ENCODE measurements around the gene XRCC6. TPM values are rescaled to one million over a fixed set of nuclear protein-coding genes. Genes with fewer than 3 reads are reported as not detected.
"Not testable (repeated sequence)": the region's sequence is repeated elsewhere in the genome, so short reads cannot be mapped to it uniquely, and the experiment has no call there.

Gene XRCC6
- total and polyA plus RNA-seq, 5 experiments from 2014 or later = 171 to 513 (median 436) TPM

DNA sequence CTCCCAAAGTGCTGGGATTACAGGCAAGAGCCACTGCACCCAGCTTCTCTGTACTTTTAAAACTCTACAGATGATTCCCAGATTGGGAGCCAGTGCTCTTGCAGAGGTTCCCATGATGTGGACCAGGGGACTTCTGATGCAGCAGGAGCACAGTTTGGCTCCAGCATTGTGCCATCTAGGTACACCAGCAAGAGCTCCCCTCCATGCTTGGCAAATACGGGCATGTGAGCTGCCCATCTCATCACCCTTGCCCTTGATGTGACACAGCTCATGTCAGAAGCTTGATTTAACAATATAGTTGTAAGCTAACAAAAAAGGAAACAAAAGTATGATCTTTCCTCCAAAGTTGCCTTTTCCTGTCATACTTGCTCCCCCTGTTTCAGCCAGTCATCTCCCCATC, 38.8 kb downstream of the XRCC6 start:
- ATAC-seq (no peak), DNase-seq (no peak)
- H3K27me3 Mint-ChIP-seq = no peaks in the 10 kb centered on the region
- POLR2A ChIA-PET = no interaction called here
- H3K9me3 Mint-ChIP-seq = no peaks in the 10 kb centered on the region
- peaks cover 0 to 93% (median 23%) of the 10 kb centered on the region in 3 donors for H3K36me3 Mint-ChIP-seq
- H3K4me1 Mint-ChIP-seq = peaks cover 0 to 7% (median 0%) of the 10 kb centered on the region in 4 donors
- peak overlapping the region in 6 of 10 donors; percentile 13 to 79 (median 58) for H3K27ac Mint-ChIP-seq
- no peak overlapping the region for H3K4me3 Mint-ChIP-seq

GRCh38 chr22:41660416-41660815, 39.3 kb downstream of the XRCC6 start:
- no peak for ATAC-seq
- H3K27me3 Mint-ChIP-seq = no peaks in the 10 kb centered on the region
- POLR2A ChIA-PET = interaction anchor here (0.5 kb wide), 1 partner anchor 18 kb away, joined by 4 read pairs; no protein-coding TSS in a partner anchor
- H3K9me3 Mint-ChIP-seq = no peaks in the 10 kb centered on the region
- H3K4me1 Mint-ChIP-seq = peaks cover 0 to 7% (median 0%) of the 10 kb centered on the region in 4 donors
- peaks cover 0 to 92% (median 22%) of the 10 kb centered on the region in 3 donors for H3K36me3 Mint-ChIP-seq
- peak overlapping the region in 8 of 10 donors; percentile 16 to 79 (median 67) for H3K27ac Mint-ChIP-seq
- H3K4me3 Mint-ChIP-seq = no peak overlapping the region
- DNase-seq = no peak

GRCh38 chr22:41661088-41661487, 40.0 kb downstream of the XRCC6 start:
- Mint-ChIP-seq H3K4me1 (peaks cover 0 to 7% (median 0%) of the 10 kb centered on the region in 4 donors), H3K27me3 (no peaks in the 10 kb centered on the region), H3K27ac (peak overlapping the region in 3 of 10 donors; percentile 43 to 79 (median 79)), H3K9me3 (no peaks in the 10 kb centered on the region), H3K4me3 (no peak overlapping the region), H3K36me3 (peaks cover 0 to 86% (median 22%) of the 10 kb centered on the region in 3 donors)
- DNase-seq (no peak), ATAC-seq (no peak)
- POLR2A ChIA-PET = no interaction called here

DNA sequence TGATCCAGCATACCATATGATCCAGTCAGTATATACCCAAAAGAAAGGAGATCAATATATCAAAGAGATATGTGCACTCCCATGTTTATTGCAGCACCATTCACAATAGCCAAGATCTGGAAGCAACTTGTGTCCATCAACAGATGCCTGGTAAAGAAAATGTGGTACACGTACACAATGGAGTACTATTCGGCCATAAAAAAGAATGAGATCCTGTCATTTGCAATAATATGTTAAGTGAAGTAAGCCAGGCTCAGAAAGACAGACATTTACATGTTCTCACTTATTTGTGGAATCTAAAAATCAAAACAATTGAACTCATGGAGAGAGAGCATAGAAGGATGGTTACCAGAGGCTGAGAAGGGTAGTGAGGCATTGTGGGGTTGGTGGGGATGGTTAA, 40.6 kb downstream of the XRCC6 start:
- H3K36me3 Mint-ChIP-seq = peaks cover 0 to 80% (median 22%) of the 10 kb centered on the region in 3 donors

DNA sequence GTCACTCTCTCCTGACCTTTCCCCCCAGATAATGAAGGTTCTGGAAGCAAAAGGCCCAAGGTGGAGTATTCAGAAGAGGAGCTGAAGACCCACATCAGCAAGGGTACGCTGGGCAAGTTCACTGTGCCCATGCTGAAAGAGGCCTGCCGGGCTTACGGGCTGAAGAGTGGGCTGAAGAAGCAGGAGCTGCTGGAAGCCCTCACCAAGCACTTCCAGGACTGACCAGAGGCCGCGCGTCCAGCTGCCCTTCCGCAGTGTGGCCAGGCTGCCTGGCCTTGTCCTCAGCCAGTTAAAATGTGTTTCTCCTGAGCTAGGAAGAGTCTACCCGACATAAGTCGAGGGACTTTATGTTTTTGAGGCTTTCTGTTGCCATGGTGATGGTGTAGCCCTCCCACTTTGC, 42.5 kb downstream of the XRCC6 start:
- not testable (repeated sequence) for ATAC-seq, H3K4me3 Mint-ChIP-seq, H3K27me3 Mint-ChIP-seq, DNase-seq, H3K9me3 Mint-ChIP-seq
- Mint-ChIP-seq H3K27ac (peak overlapping the region in 7 of 10 donors; percentile 11 to 80 (median 43)), H3K4me1 (peaks cover 9 to 12% (median 10%) of the 10 kb centered on the region in 4 donors), H3K36me3 (peaks cover 0 to 62% (median 22%) of the 10 kb centered on the region in 3 donors)
- POLR2A ChIA-PET = interaction anchor here (0.7 kb wide), 1 partner anchor 192 kb away, joined by 3 read pairs; no protein-coding TSS in a partner anchor

More for the DNA sequence above, 40.6 kb downstream of the XRCC6 start:
- Mint-ChIP-seq H3K27me3 (no peaks in the 10 kb centered on the region), H3K9me3 (no peaks in the 10 kb centered on the region), H3K27ac (peak overlapping the region in 4 of 10 donors; percentile 28 to 79 (median 60)), H3K4me1 (peaks cover 2 to 7% (median 2%) of the 10 kb centered on the region in 4 donors), H3K4me3 (no peak overlapping the region)
- DNase-seq (no peak), ATAC-seq (no peak)
- POLR2A ChIA-PET = no interaction called here

DNA sequence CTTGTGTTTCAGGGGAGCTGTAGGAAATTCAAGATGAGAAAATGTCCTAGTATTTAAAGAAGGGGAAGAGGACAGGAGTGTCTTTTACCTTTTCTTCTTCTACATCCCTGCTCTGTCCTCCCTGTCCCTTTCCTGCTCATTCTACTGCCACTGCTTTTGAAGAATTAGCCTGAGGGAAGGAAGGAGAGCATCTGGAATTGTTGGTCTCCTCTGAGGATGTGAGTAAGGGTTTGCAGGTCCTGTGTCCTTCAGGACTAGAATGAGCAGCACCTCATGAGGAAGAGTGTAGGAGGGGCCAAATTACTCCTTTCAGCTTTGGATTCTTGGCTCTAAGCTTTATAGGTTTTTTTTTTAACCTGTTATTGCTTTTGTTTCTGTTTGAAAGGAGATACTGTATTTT, 43.4 kb downstream of the XRCC6 start:
- DNase-seq (no peak), ATAC-seq (no peak)
- H3K36me3 Mint-ChIP-seq = peaks cover 0 to 53% (median 19%) of the 10 kb centered on the region in 3 donors
- no peak overlapping the region for H3K4me3 Mint-ChIP-seq
- H3K27ac Mint-ChIP-seq = peak overlapping the region in 6 of 10 donors; percentile 25 to 80 (median 63)
- POLR2A ChIA-PET = interaction anchor here (0.6 kb wide), 1 partner anchor 281 kb away, joined by 3 read pairs; no protein-coding TSS in a partner anchor
- no peaks in the 10 kb centered on the region for H3K9me3 Mint-ChIP-seq
- peaks cover 9 to 16% (median 11%) of the 10 kb centered on the region in 4 donors for H3K4me1 Mint-ChIP-seq
- no peaks in the 10 kb centered on the region for H3K27me3 Mint-ChIP-seq

- Mint-ChIP-seq H3K27ac (peak overlapping the region in 4 of 10 donors; percentile 68 to 80 (median 72)), H3K4me3 (no peak overlapping the region), H3K27me3 (no peaks in the 10 kb centered on the region), H3K9me3 (no peaks in the 10 kb centered on the region), H3K36me3 (peaks cover 0 to 49% (median 19%) of the 10 kb centered on the region in 3 donors), H3K4me1 (peaks cover 9 to 16% (median 11%) of the 10 kb centered on the region in 4 donors)
- ATAC-seq (no peak), DNase-seq (no peak)
- POLR2A ChIA-PET = interaction anchor here (0.6 to 3.5 kb wide), 3 partner anchors 23 to 281 kb away, joined by 3 to 35 read pairs (median 9); partner anchors contain the start of gene SNU13
Measured at GRCh38 chr22:41664951-41665350, 43.9 kb downstream of the XRCC6 start.

DNA sequence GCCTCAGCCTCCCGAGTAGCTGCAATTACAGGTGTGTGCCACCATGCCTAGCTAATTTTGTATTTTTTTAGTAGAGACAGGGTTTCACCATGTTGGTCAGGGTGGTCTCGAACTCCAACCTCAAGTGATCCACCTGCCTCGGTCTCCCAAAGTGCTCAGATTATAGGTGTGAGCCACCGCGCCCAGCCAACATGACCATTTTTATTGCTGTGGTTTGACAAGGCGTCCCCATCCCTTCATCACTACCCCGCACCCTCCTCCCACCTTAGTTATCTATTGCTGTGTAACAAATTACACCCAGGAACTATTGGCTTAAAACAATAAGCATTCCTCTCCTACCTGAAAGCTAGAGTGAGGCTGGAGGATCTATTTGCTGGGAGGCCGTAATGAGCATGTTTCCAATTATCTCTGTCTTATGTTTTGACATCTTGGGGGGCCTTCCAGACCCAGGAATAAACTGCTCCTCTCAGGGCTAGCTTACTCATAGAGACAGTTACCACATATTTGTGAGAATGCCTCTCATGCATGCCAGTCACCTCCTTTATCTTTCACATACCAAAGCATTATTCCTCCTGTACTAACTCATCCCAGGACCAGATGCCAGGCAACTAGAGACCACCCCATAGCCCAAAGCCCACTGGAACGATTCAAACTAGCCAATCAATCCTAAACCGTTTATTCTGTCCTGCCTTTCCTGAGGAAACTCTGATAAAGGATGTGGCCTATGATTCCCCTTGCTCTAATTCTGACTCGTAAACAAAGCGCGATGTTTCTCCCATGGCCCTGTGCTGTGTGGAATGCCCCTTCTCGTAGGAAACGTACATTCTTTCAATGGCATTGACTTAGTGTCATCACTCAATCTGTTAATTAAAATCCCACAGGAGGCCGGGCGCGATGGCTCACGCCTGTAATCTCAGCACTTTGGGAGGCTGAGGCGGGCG, 48.1 kb downstream of the XRCC6 start:
- POLR2A ChIA-PET = interaction anchor here (0.6 to 1.6 kb wide), 3 partner anchors 13 to 296 kb away, joined by 3 to 4 read pairs (median 3); partner anchors contain the start of gene SNU13
- Mint-ChIP-seq H3K27ac (peak overlapping the region in 9 of 10 donors; percentile 2 to 69 (median 60)), H3K4me1 (peaks cover 5 to 24% (median 11%) of the 10 kb centered on the region in 4 donors), H3K36me3 (peaks cover 0 to 31% (median 0%) of the 10 kb centered on the region in 3 donors), H3K27me3 (no peaks in the 10 kb centered on the region), H3K9me3 (no peaks in the 10 kb centered on the region), H3K4me3 (peak overlapping the region in 1 of 10 donors; percentile 36)
- no peak for DNase-seq
- no peak for ATAC-seq

- Mint-ChIP-seq H3K36me3 (peaks cover 0 to 45% (median 2%) of the 10 kb centered on the region in 3 donors), H3K4me1 (peaks cover 8 to 32% (median 10%) of the 10 kb centered on the region in 4 donors)
- H3K27me3 Mint-ChIP-seq, H3K27ac Mint-ChIP-seq, DNase-seq, H3K9me3 Mint-ChIP-seq, H3K4me3 Mint-ChIP-seq, ATAC-seq: not testable (repeated sequence)
- POLR2A ChIA-PET = interaction anchor here (0.8 kb wide), 1 partner anchor 128 kb away, joined by 4 read pairs; the partner anchor contains the start of gene CCDC134
Measured at GRCh38 chr22:41672096-41672495, 51.0 kb downstream of the XRCC6 start.

DNA sequence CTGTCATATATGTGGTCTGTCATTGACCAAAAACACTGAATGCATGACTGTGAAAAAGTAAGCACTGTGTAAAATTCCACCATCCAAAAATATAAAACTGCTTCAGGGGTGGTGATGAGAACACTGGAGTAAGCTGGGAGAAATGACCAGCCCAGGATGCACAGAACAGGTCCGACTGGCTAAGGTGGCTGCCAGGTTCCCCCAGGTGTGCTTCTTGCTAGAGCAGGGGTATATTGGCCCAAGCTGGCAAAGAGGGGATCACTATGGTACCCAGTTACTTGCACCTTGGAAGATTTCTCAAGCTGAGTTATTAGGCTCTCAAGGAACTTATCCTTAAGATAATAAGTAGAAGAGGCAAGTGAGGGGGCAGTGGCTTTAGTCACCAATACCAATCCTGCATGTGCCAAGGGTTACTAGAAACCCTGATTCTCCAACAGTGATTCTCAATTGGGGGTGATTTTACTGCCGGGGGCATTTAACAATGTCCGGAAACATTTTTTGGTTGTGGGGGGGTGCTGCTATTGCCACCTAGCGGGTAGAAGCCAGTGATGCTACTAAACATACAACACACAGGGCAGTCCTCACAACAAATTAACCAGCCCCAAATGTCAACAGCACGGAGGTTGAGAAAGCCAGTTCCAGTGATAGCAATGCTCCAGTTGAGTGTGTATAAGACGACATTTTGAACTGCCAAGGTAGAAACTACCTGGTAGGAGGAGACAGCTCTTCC, 51.9 kb downstream of the XRCC6 start:
- Mint-ChIP-seq H3K36me3 (peaks cover 0 to 51% (median 2%) of the 10 kb centered on the region in 3 donors), H3K4me3 (no peak overlapping the region), H3K4me1 (peaks cover 9 to 33% (median 11%) of the 10 kb centered on the region in 4 donors), H3K27ac (peak overlapping the region in 7 of 10 donors; percentile 7 to 68 (median 31)), H3K9me3 (no peaks in the 10 kb centered on the region), H3K27me3 (no peaks in the 10 kb centered on the region)
- DNase-seq = no peak
- POLR2A ChIA-PET = no interaction called here
- peak in 1 of 2 donors; percentile 22 for ATAC-seq

GRCh38 chr22:41674846-41675340, 53.8 kb downstream of the XRCC6 start:
- POLR2A ChIA-PET = no interaction called here
- ATAC-seq (no peak), DNase-seq (no peak)
- Mint-ChIP-seq H3K4me1 (peaks cover 14 to 35% (median 18%) of the 10 kb centered on the region in 4 donors), H3K36me3 (peaks cover 0 to 67% (median 6%) of the 10 kb centered on the region in 3 donors), H3K27ac (peak overlapping the region in 7 of 10 donors; percentile 32 to 73 (median 57)), H3K27me3 (no peaks in the 10 kb centered on the region), H3K9me3 (no peaks in the 10 kb centered on the region), H3K4me3 (no peak overlapping the region)

- H3K9me3 Mint-ChIP-seq = no peaks in the 10 kb centered on the region
- no peak for DNase-seq
- no peak for ATAC-seq
- no peaks in the 10 kb centered on the region for H3K27me3 Mint-ChIP-seq
- peaks cover 0 to 78% (median 6%) of the 10 kb centered on the region in 3 donors for H3K36me3 Mint-ChIP-seq
- peaks cover 16 to 43% (median 30%) of the 10 kb centered on the region in 4 donors for H3K4me1 Mint-ChIP-seq
- H3K27ac Mint-ChIP-seq = peak overlapping the region in 3 of 10 donors; percentile 37 to 68 (median 38)
- POLR2A ChIA-PET = interaction anchor here (0.7 kb wide), 1 partner anchor 55 kb away, joined by 4 read pairs; no protein-coding TSS in a partner anchor
- no peak overlapping the region for H3K4me3 Mint-ChIP-seq
Measured at GRCh38 chr22:41676134-41676533, 55.0 kb downstream of the XRCC6 start.

Measured in naive thymus-derived CD8-positive, alpha-beta T cell (primary cell).